GM21515 (cell line): ENCODE measurements around the gene CASP6.

Source experiments
- ATAC-seq: cut with Tn5 transposase; IDR thresholded peaks from one replicate; pipeline ENCODE4 v1.9.1; 2021; ENCODE audit not compliant: unreplicated experiment

Gene CASP6

GRCh38 chr4:109672169-109672930, 30.9 kb downstream of the CASP6 start:
- ATAC-seq: no peak

GRCh38 chr4:109671350-109671749, 31.9 kb downstream of the CASP6 start:
- ATAC-seq: no peak

GRCh38 chr4:109665783-109666485, 37.3 kb downstream of the CASP6 start:
- no peak for ATAC-seq

- ATAC-seq: no peak
Observed at GRCh38 chr4:109662771-109663170, 40.5 kb downstream of the CASP6 start.

- no peak for ATAC-seq
Observed at GRCh38 chr4:109662116-109662515, 41.1 kb downstream of the CASP6 start.

GRCh38 chr4:109658871-109659410, 44.3 kb downstream of the CASP6 start:
- ATAC-seq: no peak

DNA sequence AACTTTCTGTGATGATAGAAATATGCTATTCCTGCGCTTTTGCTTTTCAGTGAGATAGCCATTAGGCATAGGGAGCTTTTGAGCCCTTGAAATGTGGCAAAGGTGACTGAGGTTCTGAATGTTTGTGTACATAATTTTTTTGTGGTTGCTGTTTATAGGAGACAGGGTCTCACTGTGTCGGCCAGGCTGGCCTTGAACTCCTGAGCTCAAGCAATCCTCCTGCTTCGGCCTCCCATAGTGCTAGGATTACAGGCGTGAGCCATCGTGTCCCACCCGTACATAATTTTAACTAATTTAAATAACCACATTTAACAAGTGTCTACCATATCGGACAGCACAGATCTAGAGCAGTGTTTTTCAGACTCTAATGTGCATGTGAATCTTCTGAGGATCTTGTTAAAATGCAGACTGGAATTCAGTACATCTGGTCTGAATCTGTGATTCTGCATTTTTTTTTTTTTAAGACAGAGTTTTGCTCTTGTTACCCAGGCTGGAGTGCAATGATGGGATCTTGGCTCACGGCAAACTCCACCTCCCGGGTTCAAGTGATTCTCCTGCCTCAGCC, 45.3 kb downstream of the CASP6 start:
- ATAC-seq: no peak

DNA sequence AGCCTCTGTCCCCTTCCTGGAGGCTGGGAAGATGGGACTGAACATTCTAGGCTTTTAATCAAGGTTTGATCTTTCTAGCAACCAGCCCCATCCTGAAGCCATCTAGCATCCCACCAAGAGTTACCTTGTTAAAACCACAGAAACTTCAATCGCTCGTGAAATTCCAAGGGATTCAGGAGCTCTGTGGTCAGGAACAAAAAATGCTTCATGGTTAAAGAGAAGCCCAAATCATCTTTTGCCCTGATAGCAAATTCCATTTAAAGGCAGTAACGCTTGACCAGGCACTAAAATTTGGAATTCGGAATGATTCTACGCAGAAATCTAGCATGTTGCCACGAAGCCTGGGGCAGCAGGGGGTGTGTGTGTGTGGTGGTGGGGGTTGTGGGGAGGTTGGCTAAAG, 47.8 kb downstream of the CASP6 start:
- ATAC-seq: no peak

- peak; percentile 68 for ATAC-seq
Observed at GRCh38 chr4:109649872-109650271, 53.4 kb downstream of the CASP6 start.

- no peak for ATAC-seq
Observed at GRCh38 chr4:109648997-109649575, 54.2 kb downstream of the CASP6 start.

DNA sequence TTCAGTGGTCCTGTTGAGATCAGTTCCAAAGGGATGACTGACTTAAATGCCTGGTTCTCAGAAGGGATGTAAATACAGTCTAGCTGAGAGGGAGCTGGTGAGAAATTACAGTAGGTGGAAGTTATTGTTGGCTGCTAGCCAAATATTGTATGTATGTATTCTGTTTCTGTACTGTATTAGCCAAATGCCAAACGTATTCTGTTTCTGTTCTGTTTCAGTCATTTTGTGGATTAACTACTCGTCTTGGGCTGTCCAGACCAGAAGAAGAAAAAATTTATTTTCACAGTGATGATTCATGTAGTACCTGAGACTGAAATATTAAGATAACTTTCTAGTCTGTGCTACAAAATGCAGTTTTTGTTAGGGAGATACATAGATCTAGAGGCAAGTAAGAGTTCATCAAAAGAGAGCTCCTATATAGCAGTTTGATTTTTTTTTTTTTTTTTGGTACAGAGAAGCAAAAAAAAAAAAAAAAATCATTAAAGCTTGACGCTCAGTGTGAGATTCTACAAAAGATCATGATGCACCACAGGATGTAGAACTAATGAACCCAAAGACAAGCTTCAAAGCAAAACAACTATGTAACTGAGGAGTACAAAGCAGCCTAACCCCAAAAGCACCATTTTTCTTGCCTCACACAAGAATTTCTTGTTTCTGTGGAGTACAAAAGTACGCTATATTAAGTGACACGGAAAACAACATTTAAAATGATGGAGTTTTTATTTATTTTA, 54.8 kb downstream of the CASP6 start:
- ATAC-seq: peak; percentile 64

DNA sequence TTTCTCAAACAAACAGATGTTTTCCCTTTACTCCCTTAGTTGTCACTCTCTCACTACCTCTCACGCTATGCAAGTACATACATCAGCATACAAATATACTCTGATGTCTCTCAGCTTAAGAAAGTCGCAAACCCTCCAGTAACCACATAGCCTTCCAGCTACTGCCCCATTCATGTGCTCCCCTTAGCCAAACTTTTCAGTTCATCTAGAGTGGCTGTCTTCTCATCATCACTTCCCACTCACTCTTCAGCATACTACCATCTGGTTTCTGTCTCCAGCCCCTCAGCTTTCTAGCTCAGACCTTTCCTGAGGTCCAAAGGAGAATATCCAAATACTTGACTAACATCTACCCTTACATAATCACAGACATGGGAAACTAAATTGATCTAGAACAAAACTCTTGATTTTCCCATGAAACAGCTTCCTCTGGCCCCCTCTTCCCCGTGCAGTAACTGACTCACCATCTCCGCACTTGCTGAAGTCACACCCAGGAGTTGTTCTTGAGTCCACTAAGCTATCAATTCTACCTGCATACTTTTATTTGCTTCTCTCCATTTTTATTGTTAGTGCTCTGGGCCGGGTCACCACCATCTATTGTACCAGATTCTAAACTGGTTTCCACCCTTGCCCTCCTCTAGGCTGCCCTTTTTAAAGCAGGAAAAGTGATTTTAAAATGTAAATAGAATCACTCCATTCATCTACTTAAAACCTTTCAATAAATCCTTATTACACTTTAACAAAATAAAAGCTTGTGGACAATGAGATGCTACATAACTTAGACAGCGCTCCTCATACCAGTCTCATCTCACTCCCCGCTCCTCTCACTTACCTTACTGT, 57.2 kb downstream of the CASP6 start:
- ATAC-seq: no peak

DNA sequence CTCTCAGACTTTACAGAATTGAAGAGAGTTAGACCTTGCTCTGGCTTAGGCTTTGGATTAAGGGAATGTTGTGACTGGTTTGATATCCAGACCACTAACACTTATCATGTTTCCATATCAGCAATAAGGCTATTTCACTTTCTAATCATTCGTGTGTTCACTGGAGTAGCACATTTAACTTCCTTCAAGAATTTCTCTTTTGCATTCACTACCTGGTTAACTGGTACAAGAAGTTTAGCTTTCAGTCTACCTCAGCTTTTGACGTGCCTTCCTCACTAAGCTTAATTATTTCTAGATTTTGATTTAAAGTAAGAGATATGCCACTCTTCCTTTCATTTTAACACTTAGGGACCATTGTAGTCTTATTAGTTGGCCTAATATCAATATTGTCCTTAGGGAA, 62.6 kb downstream of the CASP6 start:
- no peak for ATAC-seq
